ENCODE results near the gene UBN2.

Gene UBN2

DNA sequence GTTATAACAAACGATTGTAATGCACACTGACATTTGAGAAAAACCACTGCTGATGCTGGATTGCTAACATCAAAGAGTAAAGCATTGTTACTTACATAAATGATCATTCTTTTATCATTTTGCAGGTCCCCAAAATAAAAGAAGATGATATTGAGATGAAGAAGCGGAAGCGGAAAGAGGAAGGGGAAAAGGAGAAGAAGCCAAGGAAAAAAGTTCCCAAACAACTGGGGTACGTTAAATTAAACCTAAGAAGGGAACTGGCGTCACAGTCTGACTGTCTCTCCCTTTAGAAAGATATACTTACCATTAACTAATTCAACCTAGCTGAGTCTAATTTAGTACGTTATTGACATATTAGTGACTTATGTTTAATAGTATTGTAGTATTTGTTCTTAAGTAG is 28.1 kb downstream of the UBN2 start:
- Histone ChIP-seq H3F3A (ENCODE audit: insufficient read depth) (no peaks in the 10 kb centered on the region), H3K9me2 (replicated peaks; ENCODE audit: insufficient read depth, low read length) (no peaks in the 10 kb centered on the region), H3K9ac (ENCODE audit: low read length) (no peak overlapping the region), H2AFZ (ENCODE audit: low read depth, low read length, severe bottlenecking) (no peak overlapping the region), H3K4me2 (ENCODE audit: low read depth, low read length, poor library complexity, severe bottlenecking) (no peak overlapping the region), H3K4me3 (ENCODE audit: insufficient read depth, low read length, poor library complexity, severe bottlenecking) (no peak overlapping the region), H3K79me2 (ENCODE audit: insufficient read depth, low read length) (no peaks in the 10 kb centered on the region), H3K36me3 (ENCODE audit: low read length) (0 out of 2 replicates have a peak, but pooled peaks cover 5% of the 10 kb centered on the region), H3K9me3 (ENCODE audit: insufficient read depth, low read length) (no peaks in the 10 kb centered on the region), H4K20me1 (ENCODE audit: low read depth, low read length) (no peaks in the 10 kb centered on the region), H3K27ac (ENCODE audit: low read depth, low read length) (no peak overlapping the region), H3K27me3 (ENCODE audit: low read length) (no peaks in the 10 kb centered on the region)
- no peak for TF ChIP-seq EZH2phosphoT487 (conservative IDR thresholded peaks at IDR 0.05; ENCODE audit: low read length)
- TF ChIP-seq, protein P1, sequence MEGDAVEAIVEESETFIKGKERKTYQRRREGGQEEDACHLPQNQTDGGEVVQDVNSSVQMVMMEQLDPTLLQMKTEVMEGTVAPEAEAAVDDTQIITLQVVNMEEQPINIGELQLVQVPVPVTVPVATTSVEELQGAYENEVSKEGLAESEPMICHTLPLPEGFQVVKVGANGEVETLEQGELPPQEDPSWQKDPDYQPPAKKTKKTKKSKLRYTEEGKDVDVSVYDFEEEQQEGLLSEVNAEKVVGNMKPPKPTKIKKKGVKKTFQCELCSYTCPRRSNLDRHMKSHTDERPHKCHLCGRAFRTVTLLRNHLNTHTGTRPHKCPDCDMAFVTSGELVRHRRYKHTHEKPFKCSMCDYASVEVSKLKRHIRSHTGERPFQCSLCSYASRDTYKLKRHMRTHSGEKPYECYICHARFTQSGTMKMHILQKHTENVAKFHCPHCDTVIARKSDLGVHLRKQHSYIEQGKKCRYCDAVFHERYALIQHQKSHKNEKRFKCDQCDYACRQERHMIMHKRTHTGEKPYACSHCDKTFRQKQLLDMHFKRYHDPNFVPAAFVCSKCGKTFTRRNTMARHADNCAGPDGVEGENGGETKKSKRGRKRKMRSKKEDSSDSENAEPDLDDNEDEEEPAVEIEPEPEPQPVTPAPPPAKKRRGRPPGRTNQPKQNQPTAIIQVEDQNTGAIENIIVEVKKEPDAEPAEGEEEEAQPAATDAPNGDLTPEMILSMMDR (IDR thresholded peaks at IDR 0.05; ENCODE audit: insufficient read depth, low read length, poor library complexity, severe bottlenecking) = no peak

DNA sequence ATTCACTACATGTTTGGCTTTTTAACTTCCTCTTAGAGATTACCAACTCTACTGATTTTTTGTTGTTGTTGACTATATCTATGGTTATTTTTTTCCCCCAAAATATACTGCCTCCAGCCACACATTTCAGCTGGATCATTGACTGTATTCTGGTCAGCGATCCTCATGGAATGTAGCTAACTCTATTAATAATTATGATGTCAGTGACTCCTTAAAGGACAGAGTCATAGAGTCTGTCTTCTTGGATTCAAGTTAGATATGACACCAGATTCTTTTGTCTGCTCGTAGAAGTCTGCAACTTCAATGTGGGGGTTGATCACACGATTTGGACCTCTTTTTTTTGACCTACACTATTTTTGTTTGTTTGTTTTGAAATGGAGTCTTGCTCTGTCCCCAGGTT is 33.2 kb downstream of the UBN2 start:
- Histone ChIP-seq H3K9ac (ENCODE audit: low read length) (no peak overlapping the region), H3K4me2 (ENCODE audit: low read depth, low read length, poor library complexity, severe bottlenecking) (no peak overlapping the region), H3K79me2 (ENCODE audit: insufficient read depth, low read length) (no peaks in the 10 kb centered on the region), H3K9me2 (replicated peaks; ENCODE audit: insufficient read depth, low read length) (no peaks in the 10 kb centered on the region), H3K4me3 (ENCODE audit: insufficient read depth, low read length, poor library complexity, severe bottlenecking) (no peak overlapping the region), H2AFZ (ENCODE audit: low read depth, low read length, severe bottlenecking) (no peak overlapping the region), H3F3A (ENCODE audit: insufficient read depth) (no peaks in the 10 kb centered on the region; the same call in 1 of the 2 replicates), H3K27ac (ENCODE audit: low read depth, low read length) (no peak overlapping the region), H3K36me3 (ENCODE audit: low read length) (peaks cover 5% of the 10 kb centered on the region; the same call in 1 of the 2 replicates), H4K20me1 (ENCODE audit: low read depth, low read length) (no peaks in the 10 kb centered on the region), H3K27me3 (ENCODE audit: low read length) (no peaks in the 10 kb centered on the region), H3K9me3 (ENCODE audit: insufficient read depth, low read length) (no peaks in the 10 kb centered on the region)
- TF ChIP-seq, protein P1 (IDR thresholded peaks at IDR 0.05; ENCODE audit: insufficient read depth, low read length, poor library complexity, severe bottlenecking) = no peak
- TF ChIP-seq EZH2phosphoT487 (conservative IDR thresholded peaks at IDR 0.05; ENCODE audit: low read length) = no peak

DNA sequence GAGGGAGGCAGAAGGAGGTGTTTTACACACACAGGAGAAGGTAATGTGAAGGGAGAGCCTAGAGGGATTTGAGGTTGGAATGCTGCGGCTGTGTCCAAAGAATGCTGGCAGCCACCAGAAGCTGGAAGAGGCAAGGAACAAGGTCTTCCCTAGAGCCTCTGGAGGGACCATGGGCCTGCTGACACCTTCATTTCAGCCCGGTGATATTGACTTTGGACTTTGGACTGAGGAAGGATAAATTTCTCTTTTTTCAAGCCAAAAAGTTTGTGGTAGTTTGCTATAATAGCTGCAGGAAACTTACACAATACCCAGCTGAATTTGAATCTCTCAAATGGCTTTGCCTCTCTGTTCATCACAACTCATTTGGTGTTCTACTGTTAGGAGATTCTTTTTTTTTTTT is 34.6 kb downstream of the UBN2 start:
- Histone ChIP-seq H3K79me2 (ENCODE audit: insufficient read depth, low read length) (no peaks in the 10 kb centered on the region), H3K36me3 (ENCODE audit: low read length) (peaks cover 5% of the 10 kb centered on the region; the same call in 1 of the 2 replicates), H3K27me3 (ENCODE audit: low read length) (no peaks in the 10 kb centered on the region), H3K4me3 (ENCODE audit: insufficient read depth, low read length, poor library complexity, severe bottlenecking) (no peak overlapping the region), H3K4me2 (ENCODE audit: low read depth, low read length, poor library complexity, severe bottlenecking) (no peak overlapping the region), H2AFZ (ENCODE audit: low read depth, low read length, severe bottlenecking) (no peak overlapping the region), H3K9ac (ENCODE audit: low read length) (no peak overlapping the region), H4K20me1 (ENCODE audit: low read depth, low read length) (no peaks in the 10 kb centered on the region), H3K27ac (ENCODE audit: low read depth, low read length) (no peak overlapping the region), H3K9me2 (replicated peaks; ENCODE audit: insufficient read depth, low read length) (no peaks in the 10 kb centered on the region), H3K9me3 (ENCODE audit: insufficient read depth, low read length) (no peaks in the 10 kb centered on the region), H3F3A (ENCODE audit: insufficient read depth) (no peaks in the 10 kb centered on the region; the same call in 1 of the 2 replicates)
- TF ChIP-seq, protein P1 (IDR thresholded peaks at IDR 0.05; ENCODE audit: insufficient read depth, low read length, poor library complexity, severe bottlenecking) = no peak
- no peak for TF ChIP-seq EZH2phosphoT487 (conservative IDR thresholded peaks at IDR 0.05; ENCODE audit: low read length)

Measured in SU-DHL-6 (cell line).